K562 (cell line): ENCODE results near the gene SLC29A2. TPM values are rescaled to one million over a fixed set of nuclear protein-coding genes. Genes with fewer than 3 reads are reported as not detected.

Experiments used
- ASH1L ChIP-seq: fragments of 450-650 bp; IDR thresholded peaks from 2 replicates; pipeline ENCODE4 v1.6.1; 2018; ENCODE audit warnings: borderline replicate concordance, mild to moderate bottlenecking, low read depth; ENCODE audit not compliant: partially characterized antibody
- CXXC5 ChIP-seq: fragments of 250-450 bp; sonication (Bioruptor Pico); IDR thresholded peaks from 2 replicates; pipeline ENCODE4 v1.8.0; 2022; ENCODE audit warnings: inconsistent platforms, mild to moderate bottlenecking, moderate library complexity
- FUS ChIP-seq: fragments of 200-400 bp; formaldehyde crosslinking; optimal IDR thresholded peaks from 2 replicates; pipeline ENCODE3; 2017; ENCODE audit warnings: low read depth, low read length
- GTF3C2 ChIP-seq: IDR thresholded peaks from 3 replicates; pipeline ENCODE4 v1.6.1; 2011; ENCODE audit warnings: borderline replicate concordance, mild to moderate bottlenecking, moderate library complexity; ENCODE audit not compliant: insufficient read length; ENCODE audit errors: extremely low read depth
- ID3 ChIP-seq, 2 experiments: fragments of 250-450 bp in 1 of 2; fragments of 450-650 bp in 1 of 2; sonication (Bioruptor Pico) in 1 of 2; IDR thresholded peaks; 2 replicates each; pipeline versions ENCODE4 v1.6.1 to v1.8.0; 2016 to 2021; ENCODE audit warnings: mild to moderate bottlenecking in 2 of 2, moderate library complexity in 2 of 2, missing compliant biosample characterization in 1 of 2, missing genetic modification characterization in 1 of 2
- IRF2 ChIP-seq: sonication (generic); formaldehyde crosslinking; IDR thresholded peaks from 2 replicates; pipeline ENCODE4 v1.8.1; 2022; ENCODE audit warnings: mild to moderate bottlenecking, missing genetic modification reagents
- MCM2 ChIP-seq: fragments of 450-650 bp; IDR thresholded peaks from 2 replicates; pipeline ENCODE4 v1.6.1; 2017; ENCODE audit warnings: low read depth, mild to moderate bottlenecking
- MCM5 ChIP-seq: fragments of 450-650 bp; IDR thresholded peaks from 2 replicates; pipeline ENCODE4 v1.6.1; 2016; ENCODE audit warnings: low read depth
- PHB ChIP-seq: fragments of 250-450 bp; sonication (Bioruptor Pico); IDR thresholded peaks from 2 replicates; pipeline ENCODE4 v1.5.0; 2021
- POU5F1 ChIP-seq: fragments of 150-350 bp; IDR thresholded peaks from 2 replicates; pipeline ENCODE4 v1.6.1; 2014; ENCODE audit warnings: borderline replicate concordance, low read length, low read depth, mild to moderate bottlenecking; ENCODE audit not compliant: partially characterized antibody
- PTBP1 ChIP-seq: fragments of 200-400 bp; formaldehyde crosslinking; IDR thresholded peaks from 2 replicates; pipeline ENCODE4 v1.6.1; 2017; ENCODE audit warnings: low read depth, low read length
- RBBP5 ChIP-seq: fragments of 200-600 bp; sonication (generic); IDR thresholded peaks from 2 replicates; pipeline ENCODE4 v1.6.1; 2012; ENCODE audit warnings: borderline replicate concordance, mild to moderate bottlenecking, low read length, control low read depth, inconsistent platforms; ENCODE audit not compliant: insufficient read depth, poor library complexity, severe bottlenecking
- SNIP1 ChIP-seq: fragments of 450-650 bp; IDR thresholded peaks from 2 replicates; pipeline ENCODE4 v1.7.1; 2017; ENCODE audit warnings: low read depth, mild to moderate bottlenecking
- SNRNP70 ChIP-seq: fragments of 200-400 bp; formaldehyde crosslinking; optimal IDR thresholded peaks from 2 replicates; pipeline ENCODE3; 2017; ENCODE audit warnings: low read depth, low read length
- STAT6 ChIP-seq: sonication (generic); formaldehyde crosslinking; IDR thresholded peaks from 2 replicates; pipeline ENCODE4 v1.8.1; 2023; ENCODE audit warnings: mild to moderate bottlenecking, missing genetic modification reagents
- XRCC5 ChIP-seq: fragments of 200-400 bp; formaldehyde crosslinking; IDR thresholded peaks from 2 replicates; pipeline ENCODE4 v1.6.1; 2017; ENCODE audit warnings: low read depth, mild to moderate bottlenecking, low read length
- ZFP36 ChIP-seq: fragments of 150-350 bp; IDR thresholded peaks from 2 replicates; pipeline ENCODE4 v1.6.1; 2018; ENCODE audit warnings: low read length, low read depth; ENCODE audit not compliant: partially characterized antibody
- ZFPM2 ChIP-seq: fragments of 250-450 bp; sonication (Bioruptor Pico); IDR thresholded peaks from 2 replicates; pipeline ENCODE4 v1.5.1; 2022; ENCODE audit warnings: mild to moderate bottlenecking
- ZNF354B ChIP-seq: fragments of 250-450 bp; sonication (Bioruptor Pico); IDR thresholded peaks from 2 replicates; pipeline ENCODE4 v1.4.0; 2020
- ZNF57 ChIP-seq: fragments of 450-650 bp; formaldehyde crosslinking; IDR thresholded peaks from 2 replicates; pipeline ENCODE4 v1.4.0; 2020; ENCODE audit warnings: mild to moderate bottlenecking, moderate library complexity
- ZNF584 ChIP-seq: fragments of 200-800 bp; sonication (Bioruptor generic); IDR thresholded peaks from 2 replicates; pipeline ENCODE4 v1.6.1; 2016; ENCODE audit warnings: low read depth, mild to moderate bottlenecking, missing genetic modification characterization, missing compliant biosample characterization
- ZNF668 ChIP-seq: fragments of 250-450 bp; sonication (Bioruptor Pico); IDR thresholded peaks from 2 replicates; pipeline ENCODE4 v1.8.0; 2022; ENCODE audit warnings: mild to moderate bottlenecking, inconsistent platforms
- polyA plus RNA-seq, 8 experiments: library from polyadenylated mRNA; depleted of rRNA in 4 of 8; stranded (reverse) in 5 of 8; unstranded in 3 of 8; fragments of >200 nt; fragmentation: Nextera tagmentation in 2 of 8; fragmentation: Illumina TruSeq in 1 of 8; extraction: Ambion mirVana in 2 of 8; extraction: Trizol in 1 of 8; gene quantifications; 2 replicates each; pipeline versions ENCODE4 v1.2.1 to v1.2.3, GENCODE V29; 2011 to 2014; ENCODE audit warnings: inconsistent platforms in 1 of 8, missing spikeins in 1 of 8
- total RNA-seq, 7 experiments: library from RNA; depleted of rRNA in 6 of 7; stranded (reverse); fragments of >200 nt in 6 of 7; fragmentation: Illumina TruSeq in 2 of 7; extraction: Trizol in 2 of 7; gene quantifications; 2 replicates each; pipeline versions ENCODE4 v1.2.1 to v1.2.3, GENCODE V29; 2011 to 2021; ENCODE audit warnings: low replicate concordance in 1 of 7

SLC29A2 gene
- total and polyA plus RNA-seq, 9 of the 15 experiments (the other 6 are each of a cell fraction or from before 2014, with no cell fraction given): 2.4 to 48.6 (median 14.2) TPM

- TF ChIP-seq IRF2 (CRISPR knock-in tag): no peak
- TF ChIP-seq PHB: peak; percentile 31; the same call in 1 of the 2 replicates
- TF ChIP-seq RBBP5: peak; percentile 100
- no peak for TF ChIP-seq MCM5
- TF ChIP-seq MCM2: no peak
- no peak for TF ChIP-seq ZNF354B (CRISPR knock-in tag)
- 0 out of 2 replicates have a peak, but pooled peaks have one; percentile 43 for TF ChIP-seq PTBP1
- TF ChIP-seq POU5F1: no peak
- no peak for TF ChIP-seq ZNF584 (CRISPR knock-in tag)
- TF ChIP-seq ZNF57: no peak
- no peak for TF ChIP-seq ZNF668
- no peak for TF ChIP-seq ASH1L
- no peak for TF ChIP-seq SNIP1
- no peak for TF ChIP-seq FUS
- no peak for TF ChIP-seq ID3 (CRISPR knock-in tag; IDR thresholded peaks at IDR 0.05)
- peak; percentile 84 for TF ChIP-seq ID3 (tag; IDR thresholded peaks at IDR 0.05)
- peak; percentile 26 for TF ChIP-seq ZFP36
- TF ChIP-seq STAT6 (CRISPR knock-in tag): no peak; the same call in 1 of the 2 replicates
- TF ChIP-seq ZFPM2 (CRISPR knock-in tag): no peak
- peak; percentile 88; the same call in 1 of the 2 replicates for TF ChIP-seq XRCC5
- peak; percentile 89 for TF ChIP-seq CXXC5 (CRISPR knock-in tag)
- TF ChIP-seq GTF3C2: peak; percentile 92
- no peak for TF ChIP-seq SNRNP70
Measured at GRCh38 chr11:66347425-66348276, 23.9 kb downstream of the SLC29A2 start, which contains the start of gene B4GAT1 (continued).
